HG02973 (cell line): ENCODE results near the gene C4orf50.
"Not testable (repeated sequence)": the region's sequence is repeated elsewhere in the genome, so short reads cannot be mapped to it uniquely, and the experiment has no call there.

Source experiments
- ATAC-seq: cut with Tn5 transposase; IDR thresholded peaks from one replicate; pipeline ENCODE4 v1.9.1; 2021; ENCODE audit warnings: moderate library complexity; ENCODE audit not compliant: unreplicated experiment

Gene C4orf50

DNA sequence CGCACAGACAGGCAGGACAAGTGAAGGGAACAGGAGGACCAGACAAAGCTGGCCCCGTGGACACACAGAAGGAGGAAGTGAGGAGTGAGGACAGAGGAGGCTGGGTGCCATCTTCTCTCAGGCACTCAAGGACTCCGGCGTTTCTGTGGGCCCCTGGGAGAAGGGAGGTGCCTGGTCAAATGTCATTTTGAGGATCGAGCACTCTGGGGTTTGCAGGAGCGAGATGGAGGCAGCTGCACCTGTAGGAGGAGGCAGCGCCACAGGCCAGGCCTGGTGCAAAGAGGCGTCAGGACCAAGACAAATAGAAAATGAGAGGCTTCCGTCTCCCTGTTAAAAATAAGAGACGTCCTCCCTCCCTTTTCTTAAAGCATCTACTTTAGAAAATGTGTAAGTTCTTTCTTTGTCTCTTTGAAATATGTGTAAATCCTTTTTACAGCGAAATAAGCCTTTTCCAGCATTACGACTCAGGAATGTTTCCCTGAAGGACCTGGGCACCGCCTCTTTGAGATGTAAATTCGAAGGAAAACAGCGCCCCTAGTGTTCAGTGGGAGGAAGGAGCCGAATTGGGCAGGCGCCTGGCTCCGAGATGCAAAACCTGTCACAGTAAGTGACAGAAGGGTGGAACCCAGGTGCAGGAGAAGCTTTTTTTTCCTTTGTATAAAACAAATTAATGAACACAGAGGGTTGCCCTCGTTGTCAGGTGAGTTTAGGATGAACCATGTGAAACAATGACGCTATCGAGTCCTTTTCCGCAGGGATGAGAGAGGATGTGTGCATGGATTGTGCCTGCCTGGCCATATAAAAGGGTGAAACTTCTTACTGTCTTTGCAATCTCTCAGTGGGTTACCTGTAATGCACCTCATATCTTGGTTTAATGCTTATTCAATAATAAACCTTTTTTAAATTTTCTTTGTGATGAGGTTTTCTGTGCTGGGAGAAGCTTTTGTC, 1.4 kb upstream of the C4orf50 start:
- no peak for ATAC-seq

DNA sequence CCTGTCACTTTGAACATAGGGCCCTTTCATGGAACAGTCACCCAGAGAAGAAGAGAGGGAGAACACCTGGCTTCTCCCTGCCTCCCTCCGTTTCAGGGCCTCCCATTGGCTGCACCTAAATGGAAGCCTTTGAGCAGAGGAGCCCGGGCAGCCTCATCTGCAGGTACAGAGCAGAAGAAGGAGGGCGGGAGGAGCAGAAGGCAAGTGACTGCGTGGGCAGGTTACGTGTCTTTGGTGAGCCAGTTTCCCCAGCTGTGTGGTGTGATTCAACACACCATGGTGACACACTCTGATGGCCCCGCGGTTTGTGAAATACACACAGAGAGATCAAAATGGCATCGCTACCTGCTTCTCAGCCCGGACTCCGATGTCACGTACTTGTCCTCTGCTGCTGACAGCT, 431 bp downstream of the C4orf50 start:
- no peak for ATAC-seq

DNA sequence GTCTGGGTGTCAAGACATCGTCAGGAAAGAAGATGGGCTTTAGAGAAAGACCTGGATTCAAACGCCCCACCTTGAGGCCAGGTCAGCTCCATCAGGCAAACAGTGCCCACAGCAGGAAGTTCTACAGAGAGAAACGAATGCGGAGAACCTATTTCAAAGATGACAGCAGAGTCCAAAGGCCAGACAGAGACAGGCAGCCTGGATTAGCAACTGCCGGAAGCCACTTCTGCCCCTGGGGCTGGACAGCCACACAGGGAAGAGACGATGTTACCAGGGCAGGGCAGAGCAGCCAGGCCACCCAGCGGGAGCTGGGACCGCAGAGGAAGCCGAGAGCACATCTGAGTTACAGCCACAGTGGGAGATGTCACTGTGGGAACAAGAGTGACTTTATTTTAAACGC, 1.2 kb downstream of the C4orf50 start:
- ATAC-seq: no peak

DNA sequence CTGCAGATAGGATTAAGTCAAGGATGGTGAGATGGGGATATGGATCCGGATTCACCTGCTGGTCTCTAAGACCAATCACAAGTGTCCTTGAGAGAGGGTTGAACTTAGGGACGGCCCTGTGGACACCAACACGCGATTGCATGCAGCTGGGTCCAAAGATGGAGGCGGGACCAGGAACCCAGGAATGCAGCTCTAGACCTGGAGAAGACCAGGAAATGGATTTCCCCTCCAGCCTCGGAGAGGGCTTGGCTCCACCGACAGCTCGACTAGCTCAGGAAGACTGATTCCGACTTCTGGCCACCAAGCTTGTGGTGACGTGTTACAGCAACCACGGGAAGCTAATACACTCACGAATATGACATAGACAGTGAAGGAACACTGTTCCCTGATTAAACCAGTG, 4.7 kb downstream of the C4orf50 start:
- ATAC-seq: no peak

DNA sequence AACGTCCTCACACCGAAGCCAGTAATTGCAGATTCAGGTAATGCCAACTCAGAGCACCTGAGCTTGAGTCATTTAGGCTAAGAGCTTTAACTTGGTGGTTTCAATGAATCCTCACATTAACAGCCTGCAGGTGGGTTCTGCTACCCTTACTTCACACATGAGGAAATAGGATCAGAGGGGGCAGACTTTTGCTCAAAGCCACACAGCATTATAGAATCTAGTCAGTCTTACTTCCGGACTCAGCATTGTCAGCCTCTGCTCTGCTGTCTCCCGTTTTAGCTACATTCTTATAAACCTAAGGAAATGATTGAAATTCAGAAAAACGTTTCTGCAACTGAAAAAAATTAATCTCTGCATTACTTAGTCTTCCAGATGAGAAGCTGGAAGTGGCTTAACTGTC, 6.0 kb downstream of the C4orf50 start:
- no peak for ATAC-seq

DNA sequence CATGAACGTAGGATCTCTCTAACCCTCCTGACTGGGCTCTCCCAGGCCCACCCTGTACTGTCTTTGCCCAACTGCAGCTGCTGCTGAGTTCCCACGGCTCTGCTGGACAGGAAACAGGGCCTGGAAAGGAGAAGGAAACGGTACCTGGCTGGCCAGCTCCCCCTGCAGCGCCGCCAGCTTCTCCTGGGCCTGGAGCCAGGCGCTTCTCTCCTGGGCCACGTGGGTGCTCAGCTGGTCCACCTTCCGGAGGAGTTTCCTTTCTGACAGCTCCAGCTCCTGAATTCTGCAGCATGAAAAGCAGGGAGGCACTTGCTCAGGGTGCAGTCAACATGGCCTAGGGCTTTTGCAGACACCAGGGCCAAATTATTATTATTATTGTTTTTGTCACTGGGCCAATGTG, 6.5 kb downstream of the C4orf50 start:
- no peak for ATAC-seq

DNA sequence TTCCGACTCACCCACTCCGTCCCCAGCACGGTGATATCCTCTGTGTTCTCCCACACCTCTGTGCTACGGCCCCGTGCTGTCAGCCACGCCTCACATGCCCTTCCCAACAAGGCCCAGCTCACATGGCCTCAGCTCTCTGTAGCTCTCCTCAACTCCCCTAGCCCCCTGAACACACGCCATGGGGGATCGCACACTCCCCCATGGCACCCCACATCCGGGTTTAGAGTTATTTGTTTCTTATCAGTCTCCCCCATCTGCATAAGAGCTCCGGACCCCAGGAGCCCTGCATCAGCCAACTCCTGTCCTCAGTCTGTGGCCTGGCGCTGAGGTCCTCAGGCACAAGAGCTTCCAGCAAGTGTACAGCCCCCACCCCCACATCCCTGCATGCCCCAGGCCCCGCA, 7.0 kb downstream of the C4orf50 start:
- ATAC-seq: no peak

DNA sequence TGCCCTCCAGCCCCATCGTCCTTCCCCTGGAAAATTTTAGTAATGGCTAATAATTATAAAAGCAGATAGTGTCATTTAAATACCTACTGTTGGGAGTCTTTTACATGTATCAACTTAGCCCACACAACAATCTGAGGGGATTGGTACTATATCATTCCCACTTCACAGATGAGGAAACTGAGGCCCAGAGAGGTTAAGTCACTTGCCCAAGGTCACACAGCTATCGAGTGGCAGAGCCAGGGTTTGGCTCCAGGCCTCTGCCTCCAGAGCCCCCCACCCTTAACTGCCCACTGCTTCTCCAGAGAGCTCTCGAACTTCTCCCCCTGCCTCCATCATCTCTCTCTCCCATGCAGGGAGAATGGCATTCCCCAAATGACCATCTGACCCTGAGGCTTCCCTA, 7.4 kb downstream of the C4orf50 start:
- no peak for ATAC-seq

DNA sequence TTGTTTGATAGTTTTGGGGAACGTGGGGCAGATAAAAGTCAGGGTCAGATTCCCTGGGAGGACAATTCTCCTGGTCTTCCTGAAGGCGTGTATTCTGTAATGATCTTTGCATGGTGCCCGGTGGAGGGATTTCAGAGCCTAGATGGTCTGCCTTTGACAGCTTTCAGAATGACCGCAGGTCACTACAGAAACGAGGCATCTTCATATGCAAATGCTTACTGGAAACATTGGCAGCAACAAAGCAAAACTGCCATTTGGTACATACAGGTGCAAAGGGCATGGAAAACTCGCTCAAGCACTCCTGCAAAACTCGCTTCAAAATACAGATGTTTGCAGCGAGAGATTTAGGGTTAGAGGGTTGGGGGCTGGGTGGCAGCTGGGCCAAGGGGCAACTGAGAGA, 8.8 kb downstream of the C4orf50 start:
- no peak for ATAC-seq

DNA sequence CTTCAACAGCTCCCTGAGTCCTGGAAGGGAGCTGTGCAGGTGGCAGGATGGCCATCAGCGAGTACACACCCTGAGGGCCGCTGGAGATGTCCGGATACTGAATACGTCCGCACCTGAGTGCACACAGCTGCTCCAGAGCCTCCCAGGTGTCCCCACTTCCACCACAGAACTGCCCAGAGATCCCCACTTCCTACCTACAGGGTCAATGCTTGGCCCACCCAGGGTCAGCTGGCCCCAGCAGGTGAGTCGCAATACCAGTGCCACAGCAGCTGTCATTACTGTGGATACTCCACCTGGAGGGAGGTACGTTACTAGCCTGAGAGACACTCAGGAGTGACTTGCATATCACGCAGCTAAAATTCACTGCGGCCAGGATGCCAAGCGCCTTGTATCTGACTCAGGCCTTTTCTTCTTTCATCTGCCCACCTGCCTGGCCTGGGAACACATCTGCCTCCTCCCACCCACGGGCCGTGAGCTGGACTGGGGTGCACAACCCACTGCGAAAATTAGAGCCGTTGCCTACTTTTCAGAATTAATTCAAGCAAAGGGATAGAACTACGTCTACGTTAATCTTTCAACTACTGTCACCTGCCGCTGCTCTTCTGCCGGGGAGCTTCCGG, 9.4 kb downstream of the C4orf50 start:
- ATAC-seq: no peak

DNA sequence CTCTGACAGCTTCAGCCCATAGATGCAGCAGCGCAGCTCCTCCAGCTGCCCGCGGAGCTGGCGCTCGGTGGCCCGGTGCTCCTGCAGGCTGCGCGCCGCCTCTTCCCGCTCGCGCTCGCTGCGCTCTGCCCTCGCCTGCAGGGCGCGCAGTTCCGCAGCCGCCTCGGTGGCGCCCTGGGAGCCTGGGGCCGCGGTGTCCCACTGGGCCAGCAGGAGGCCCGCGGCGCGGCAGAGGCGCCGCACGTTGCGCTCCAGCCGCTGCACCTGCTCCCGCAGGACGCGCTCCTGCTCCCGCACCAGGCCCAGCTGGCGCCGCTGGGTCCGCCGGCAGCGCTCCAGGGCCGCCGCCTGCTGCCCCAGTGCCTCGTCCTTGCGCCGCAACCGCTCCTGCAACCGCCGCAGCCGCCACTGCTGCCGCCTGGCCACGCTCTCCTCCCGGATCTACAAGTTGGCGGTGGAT, 10.1 kb downstream of the C4orf50 start:
- no peak for ATAC-seq

DNA sequence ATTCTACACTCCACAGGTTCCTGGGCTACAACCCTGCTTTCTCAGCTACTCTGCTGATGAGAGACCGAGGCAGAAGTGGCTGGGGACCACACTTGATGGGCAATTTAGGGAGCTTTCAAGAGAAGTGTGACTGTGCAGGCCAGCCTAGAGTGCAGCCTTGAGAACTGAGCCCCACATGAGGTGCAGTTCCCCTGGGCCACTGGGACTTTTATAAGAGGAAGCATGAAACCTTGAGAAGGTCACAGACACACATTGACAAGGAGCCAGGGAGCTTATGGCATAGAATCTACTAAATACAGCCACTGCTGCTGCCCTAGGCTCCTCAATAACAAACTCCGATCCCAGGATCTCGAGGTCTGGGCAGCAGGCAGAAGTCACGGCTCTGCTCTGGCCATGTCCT, 13.1 kb downstream of the C4orf50 start:
- no peak for ATAC-seq

DNA sequence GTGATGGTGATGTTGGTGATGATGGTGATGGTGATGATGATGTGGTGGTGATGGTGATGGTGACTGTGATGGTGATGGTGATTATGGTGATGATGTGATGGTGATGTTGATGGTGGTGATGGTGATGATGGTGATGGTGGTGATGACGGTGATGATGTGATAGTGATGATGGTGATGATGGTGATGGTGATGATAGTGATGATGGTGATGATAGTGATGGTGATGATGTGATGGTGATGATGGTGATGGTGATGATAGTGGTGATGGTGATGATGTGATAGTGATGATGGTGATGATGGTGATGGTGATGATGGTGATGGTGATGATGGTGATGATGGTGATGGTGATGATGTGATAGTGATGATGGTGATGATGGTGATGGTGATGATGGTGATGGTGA, 14.7 kb downstream of the C4orf50 start:
- not testable (repeated sequence) for ATAC-seq

DNA sequence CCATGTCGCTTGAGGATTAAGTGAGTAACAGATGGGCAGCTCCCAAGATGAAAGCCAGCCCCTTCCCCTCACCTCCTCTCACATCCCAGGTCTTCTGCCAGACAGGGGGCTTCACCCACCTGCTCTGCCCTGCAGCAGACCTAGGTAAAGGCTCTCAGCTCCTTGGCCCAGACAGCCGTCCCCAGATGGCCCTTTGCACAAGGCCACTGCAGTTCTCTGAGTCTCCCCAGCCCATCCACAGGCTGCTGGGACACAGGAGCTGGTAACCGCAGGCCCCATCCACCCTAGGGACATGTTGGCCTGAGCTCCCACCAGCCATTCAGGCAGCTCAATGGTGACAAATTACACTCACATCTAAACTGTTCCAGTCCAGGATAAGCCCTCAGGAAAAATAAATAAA, 15.3 kb downstream of the C4orf50 start:
- ATAC-seq: no peak

DNA sequence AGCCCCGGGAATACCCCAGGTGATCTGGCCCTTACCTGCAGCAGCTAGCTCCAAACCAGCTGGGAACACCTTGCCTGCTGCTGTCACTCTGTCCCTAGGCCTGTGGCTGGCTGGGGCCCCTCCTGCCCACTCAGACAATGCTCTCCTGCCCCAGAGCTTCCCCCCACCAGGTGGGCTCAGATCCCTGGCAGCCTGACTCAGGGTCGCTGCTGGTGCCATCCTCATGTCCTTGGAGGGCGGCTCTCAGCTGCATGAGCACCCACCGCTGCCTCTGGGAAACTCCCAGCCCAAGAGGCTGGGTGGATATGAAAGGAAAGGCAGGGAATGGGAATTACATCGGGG, 15.8 kb downstream of the C4orf50 start:
- ATAC-seq: no peak

DNA sequence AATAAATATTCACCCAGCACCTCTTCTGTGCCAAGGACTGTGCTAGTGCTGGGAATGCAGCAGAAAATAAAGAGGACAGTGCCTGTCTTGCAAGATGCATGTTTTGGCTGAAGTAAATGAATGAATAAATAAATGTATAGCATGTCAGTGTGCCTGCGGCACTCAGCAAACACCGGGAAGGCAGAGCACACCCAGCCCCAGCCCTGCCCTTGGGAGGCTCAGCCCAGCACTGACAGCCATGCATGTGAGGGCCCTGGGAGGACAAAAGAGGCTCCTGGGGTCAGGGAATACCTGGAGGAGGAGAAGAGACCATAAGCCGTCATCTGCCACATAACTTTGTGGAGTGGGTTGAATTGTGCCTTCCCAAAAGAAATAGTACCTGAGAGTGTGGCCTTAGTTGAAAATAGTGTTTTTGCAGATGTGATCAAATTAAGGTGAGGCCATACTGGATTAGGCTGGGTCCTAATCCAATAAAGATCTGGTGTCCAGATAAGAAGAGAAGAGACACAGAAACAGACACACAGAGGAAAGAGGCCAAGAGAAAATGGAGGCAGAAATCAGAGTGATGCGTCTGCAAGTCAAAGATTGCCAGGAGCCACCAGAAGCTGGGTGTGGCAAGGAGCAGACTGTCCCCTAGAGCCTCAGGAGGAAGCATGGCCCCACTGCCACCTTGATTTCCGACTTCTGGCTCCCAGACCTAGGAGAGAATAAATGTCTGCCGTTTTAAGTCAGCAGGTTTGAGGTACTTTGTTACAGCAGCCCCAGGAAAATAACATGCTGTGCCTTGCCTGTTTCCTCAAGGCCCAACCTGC, 16.3 kb downstream of the C4orf50 start:
- ATAC-seq: no peak

DNA sequence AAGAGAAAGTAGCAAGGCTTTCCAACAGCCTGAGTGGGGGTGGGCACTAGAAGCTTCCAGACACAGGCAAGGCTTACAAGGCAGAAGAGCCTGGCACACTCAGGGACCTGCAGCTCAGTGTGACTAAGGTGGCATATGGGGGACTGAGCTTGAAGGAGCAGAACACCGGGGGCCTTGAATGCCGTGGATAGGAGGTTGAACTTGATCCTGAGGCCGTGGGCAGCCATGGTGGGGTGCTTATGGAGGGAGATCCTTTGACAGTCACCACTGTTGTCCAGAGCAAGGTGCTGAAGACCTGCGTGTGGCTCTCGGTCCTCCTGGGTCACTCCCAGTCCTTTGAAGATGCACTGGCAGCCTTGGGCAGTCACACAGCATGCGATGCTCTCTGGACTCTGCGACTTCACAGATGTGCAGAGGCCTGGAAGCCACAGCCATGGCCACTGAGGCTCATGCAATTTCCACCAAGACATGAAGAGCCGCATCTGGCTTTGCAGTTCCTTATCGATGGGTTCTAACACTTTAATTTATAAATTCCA, 18.3 kb downstream of the C4orf50 start:
- ATAC-seq: no peak

DNA sequence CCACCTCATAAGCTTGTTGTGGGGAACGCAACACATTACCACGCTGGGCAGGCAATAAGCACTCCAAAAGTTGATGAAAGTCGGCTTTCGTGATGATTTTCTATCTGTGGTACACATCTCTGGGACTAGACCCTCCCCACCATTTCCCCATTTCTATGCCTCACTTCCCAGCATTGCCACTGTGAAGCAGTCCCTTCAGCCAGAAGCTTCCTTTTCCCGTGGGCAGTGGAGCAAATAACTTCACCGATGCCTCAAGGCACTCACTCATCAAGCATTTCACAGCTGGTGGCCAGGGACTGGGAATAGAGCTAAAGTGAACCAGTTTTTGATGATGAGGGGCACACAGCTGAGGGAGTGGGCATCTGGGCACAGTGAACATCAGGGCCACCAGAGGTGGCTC, 18.9 kb downstream of the C4orf50 start:
- ATAC-seq: no peak

DNA sequence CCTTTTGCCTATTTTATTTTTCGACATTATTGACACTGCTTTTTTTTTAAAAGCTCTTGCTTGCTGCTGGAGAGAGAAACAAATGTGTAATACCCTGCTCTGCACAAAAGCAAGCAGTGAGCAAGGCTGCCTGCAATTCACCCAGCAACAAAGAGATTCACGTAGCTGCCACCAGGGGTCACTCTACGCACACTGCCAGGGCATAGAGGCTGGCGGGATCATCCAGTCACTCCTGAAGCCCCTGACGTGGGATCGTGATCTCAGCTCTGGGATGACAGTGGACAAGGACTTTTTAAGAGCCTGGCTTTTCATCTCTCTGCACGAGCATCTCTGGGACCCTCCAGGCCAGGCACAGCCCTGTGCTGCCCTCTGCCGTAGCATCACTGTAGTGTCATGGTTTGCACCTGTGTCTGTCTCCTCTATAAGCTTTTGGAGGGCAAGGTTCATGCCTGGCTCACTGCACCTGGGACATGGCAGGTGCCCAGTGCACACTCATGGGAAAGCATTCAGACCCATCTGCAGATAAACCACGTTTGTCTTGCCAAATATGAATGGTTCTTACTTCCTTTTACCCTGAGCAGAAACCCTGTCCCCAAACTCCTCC, 19.8 kb downstream of the C4orf50 start:
- peak; percentile 51 for ATAC-seq

DNA sequence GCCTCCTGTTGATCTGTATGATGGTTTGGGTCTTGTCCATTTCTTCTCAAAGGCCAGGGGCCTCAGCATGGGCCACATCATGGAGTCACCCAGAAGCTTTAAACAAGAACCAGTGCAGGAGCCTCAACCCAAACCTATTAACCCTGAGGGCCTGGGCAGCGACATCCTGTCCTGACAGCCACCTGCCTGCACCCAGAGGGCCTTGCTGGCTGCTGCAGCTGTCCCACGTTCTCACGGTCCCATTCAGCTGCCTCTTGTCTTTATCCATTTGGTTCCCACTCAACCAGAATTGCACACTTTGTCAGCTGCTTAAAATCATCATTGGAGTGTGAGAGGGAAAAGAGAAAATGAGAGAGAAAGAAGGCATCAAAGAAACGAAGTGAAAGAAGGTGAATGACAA, 21.6 kb downstream of the C4orf50 start:
- no peak for ATAC-seq
